ENCODE data around the gene PANK2.
A peak's percentile ranks its signal among the peaks of the same experiment; 100 is the strongest.
"Not testable (repeated sequence)": the region's sequence is repeated elsewhere in the genome, so short reads cannot be mapped to it uniquely, and the experiment has no call there.

Gene PANK2

DNA sequence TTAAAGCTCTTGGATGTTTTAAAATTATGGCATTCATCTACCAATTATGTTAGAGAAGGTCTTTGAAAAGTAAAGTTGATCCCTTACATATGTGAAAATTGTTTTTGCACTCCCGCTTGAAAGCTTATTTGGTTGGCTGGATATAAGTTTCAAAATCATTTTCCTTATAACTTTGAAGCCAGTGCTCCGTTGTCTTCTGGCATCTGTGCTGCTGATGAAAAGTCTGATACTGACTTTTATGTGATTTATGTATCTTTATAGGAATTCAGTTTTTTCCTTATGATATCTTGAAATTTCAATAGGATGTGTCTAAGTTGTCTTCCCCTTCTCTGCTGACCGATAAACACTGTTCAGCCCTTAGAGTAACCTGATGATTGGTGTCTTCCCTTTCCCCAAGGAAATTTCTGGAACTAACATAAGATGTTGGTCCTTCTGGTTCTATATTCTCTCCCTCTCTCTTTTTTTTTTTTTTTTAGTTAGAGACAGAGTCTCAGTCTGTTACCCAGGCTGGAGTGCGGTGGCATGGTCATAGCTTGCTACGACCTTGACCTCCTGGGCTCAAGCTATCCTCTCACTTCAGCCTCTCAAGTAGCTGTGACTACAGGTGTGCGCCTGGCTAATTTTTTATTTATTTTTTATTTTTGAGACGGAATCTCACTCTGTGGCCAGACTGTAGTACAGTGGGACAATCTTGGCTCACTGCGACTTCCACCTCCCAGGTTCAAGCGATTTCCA is 12.7 kb downstream of the PANK2 start:
- no peak for DNase-seq

DNA sequence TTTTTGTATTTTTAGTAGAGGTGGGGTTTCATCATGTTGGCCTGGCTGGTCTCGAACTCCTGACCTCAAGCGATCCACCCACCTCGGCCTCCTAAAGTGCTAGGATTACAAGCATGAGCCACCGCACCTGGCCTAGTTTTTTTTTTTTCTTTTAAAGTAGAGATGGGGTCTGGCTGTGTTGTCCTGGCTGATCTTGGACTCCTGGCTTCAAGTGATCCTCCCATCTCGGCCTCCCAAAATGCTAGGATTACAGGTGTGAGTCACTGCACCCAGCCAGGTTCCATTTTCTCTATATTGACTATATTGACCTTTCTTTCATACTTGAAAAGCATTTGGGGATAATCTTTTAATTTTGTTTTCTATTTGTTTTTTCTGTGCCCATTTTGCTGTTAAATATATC is 13.3 kb downstream of the PANK2 start:
- no peak for DNase-seq

DNA sequence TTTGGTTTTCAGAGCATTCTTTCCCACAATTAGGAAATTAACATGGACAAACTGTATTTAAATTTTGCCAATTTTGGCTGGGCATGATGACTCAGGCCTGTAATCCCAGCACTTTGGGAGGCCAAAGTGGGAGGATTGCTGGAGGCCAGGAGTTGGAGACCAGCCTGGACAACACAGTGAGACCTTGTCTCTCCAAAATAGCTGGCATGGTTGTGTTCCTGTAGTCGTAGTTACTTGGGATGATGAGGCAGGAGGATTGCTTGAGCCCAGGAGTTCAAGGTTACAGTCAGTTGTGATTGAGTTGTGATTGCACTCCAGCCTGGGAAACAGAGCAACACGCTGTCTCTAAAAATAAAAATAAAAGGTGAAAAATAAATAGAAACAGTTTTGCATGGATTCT is 15.0 kb downstream of the PANK2 start:
- no peak for DNase-seq

DNA sequence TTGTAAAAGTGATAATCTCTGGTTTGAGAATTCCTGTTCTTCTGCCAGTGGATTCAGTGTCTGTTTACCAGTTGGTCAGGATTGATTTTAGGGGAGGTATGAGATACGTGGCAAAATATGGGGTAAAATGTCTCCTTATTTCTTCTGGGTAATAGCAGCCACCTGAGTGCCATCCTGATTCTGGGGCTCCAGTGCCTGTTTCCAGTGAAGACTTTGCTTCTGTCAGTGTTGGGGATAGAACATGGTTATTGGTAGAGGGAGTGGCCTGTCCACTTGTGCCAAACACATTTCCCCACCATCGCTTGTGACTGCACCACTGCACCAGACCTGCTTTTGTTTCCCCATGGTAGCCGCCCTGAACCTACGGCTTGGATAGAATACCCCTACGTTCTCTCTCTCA is 15.7 kb downstream of the PANK2 start:
- DNase-seq: no peak

DNA sequence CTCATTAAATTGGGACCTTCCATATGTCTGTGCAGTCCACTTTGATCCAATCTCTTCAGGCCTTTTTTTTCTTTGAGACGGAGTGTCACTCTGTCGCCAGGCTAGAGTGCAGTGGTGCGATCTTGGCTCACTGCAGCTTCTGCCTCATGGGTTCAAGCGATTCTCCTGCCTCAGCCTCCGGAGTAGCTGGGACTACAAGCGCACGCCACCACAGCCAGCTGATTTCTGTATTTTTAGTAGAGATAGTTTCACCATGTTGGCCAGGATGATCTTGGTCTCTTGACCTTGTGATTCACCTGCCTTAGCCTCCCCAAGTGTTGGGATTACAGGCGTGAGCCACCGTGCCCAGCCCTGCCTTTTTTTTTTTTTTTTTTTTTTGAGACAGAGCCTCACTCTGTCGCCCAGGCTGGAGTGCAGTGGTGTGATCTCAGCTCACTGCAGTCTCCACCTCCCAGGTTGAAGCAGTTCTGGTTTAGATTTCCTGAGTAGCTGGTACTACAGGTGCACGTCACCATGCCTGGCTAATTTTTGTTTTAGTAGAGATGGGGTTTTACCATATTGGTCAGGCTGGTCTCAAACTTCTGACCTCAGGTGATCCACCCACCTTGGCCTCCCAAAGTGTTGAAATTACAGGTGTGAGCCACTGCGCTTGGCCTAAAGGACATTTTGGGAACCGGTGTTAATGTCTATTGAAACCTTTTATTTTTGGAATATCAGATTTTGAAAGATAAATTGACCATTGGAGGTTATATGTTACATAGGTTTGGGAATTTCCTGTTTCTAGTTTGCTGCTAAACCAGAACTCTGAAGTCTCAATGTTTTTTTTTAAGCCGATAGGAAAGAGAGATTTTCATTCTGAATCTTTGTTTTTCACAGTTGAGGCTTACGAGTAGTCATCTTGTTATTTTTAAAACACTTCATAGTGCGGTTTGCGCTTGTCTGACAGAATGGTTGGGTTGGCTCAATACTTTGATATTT is 17.8 kb downstream of the PANK2 start:
- DNase-seq: not testable (repeated sequence)

DNA sequence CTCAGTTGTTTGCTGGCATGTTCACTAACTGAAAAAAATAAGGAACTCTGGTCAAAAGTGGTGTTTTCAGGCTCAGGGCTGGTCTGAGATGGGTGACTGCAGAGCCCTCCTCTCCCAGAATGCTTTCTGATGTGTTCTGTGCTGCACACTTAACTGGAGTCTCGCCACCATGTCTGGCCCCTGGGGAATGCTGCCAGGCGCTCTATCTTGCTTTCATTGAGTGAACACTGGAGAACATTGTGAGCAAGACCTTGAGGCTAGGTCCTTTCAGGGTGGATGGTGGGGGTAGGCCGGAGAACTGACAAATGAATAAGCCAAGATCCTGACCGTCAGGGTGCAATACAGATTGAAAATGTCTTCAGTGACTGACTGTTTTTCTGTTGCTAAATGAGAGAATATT is 19.5 kb downstream of the PANK2 start:
- no peak for DNase-seq

DNA sequence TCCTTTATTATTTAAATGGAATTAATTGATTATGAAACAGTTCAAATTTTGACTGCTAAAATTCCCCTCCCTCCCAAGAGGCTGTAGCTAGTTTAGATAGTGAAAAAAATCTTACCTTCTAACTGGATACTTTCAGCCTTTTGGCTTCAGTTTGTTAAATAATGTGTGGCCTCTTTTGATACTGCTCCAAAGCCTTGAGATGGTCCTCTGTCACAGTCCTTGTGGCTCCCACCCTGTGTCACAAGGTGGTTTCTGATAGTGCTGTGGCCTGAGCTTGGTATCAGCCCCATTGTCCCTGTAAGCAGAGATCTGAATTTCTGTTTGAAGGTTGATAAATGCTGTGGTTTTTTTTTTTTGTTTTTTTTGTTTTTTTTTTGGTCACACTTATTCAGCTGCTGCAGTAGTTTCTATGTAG is 20.8 kb downstream of the PANK2 start:
- peak; percentile 98 for DNase-seq

DNA sequence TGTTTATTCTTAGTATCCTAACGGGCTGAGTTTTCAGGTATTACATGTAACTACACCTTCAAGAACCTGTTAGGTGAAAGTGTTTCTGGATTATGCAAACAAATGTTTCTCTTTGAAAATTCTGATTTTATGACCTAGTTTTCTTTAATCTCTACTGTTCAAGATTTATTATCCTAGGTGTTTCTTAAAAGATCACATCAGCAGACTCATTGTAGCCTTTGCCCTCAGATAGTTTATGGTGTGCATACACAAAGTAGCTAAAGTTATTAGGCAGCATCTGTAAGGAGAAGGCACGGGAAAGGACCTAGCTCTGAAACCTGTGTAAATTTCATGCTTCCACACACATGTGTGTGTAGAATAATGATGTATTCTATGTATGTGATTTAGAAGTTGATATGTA is 21.7 kb downstream of the PANK2 start:
- DNase-seq: no peak

DNA sequence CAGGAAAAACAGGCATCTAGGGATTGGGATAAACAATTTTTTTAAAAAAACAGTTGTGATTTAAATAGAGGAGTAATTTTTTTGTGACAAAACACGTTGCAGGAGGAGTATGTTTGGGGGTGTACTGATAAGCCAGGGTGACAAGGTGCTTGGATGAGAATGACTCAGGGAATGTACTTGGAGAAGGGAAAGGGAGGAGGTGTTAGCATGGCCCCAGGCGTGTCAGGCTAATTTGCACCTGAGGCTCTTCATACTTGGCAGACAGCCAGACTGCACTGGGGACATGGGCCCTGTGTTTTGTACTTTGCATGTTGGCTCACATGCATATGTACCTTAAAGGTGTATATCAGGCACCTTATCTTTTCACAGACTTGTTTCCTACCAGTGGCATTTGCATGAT is 22.8 kb downstream of the PANK2 start:
- DNase-seq: no peak

DNA sequence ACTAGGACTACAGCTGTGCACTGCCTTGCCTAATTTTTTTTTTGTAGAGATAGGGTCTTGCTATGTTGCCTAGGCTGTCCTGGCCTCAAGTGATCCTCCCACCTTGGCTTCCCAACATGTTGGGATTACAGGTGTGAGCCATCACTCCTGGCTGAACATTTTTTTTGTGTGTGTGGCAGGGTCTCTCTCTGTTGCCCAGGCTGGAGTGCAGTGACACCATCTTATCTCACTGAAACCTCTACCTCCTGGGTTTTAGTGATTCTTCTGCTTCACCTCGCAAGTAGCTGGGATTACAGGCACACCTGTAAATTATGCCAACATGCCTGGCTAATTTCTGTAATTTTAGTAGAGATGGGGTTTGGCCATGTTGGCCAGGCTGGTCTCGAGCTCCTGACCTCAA is 25.3 kb downstream of the PANK2 start:
- DNase-seq: no peak

DNA sequence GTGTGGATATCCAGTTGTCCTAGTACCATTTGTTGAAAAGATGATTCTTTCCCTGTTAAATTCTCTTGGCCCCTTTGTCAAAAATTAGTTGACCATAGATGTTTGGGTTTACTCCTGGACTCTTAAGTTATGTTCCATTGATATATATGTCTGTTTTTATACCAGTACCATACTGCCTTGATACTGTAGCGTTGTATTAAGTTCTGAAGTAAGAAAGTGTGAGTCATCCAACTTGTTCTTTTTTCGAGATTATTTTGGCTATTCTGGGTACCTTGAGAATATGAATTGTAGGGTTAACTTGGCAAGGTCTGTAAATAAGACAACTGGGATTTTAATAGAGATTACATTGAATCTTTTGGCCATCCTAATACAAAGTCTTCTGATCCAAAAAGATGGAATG is 26.5 kb downstream of the PANK2 start:
- DNase-seq: no peak

DNA sequence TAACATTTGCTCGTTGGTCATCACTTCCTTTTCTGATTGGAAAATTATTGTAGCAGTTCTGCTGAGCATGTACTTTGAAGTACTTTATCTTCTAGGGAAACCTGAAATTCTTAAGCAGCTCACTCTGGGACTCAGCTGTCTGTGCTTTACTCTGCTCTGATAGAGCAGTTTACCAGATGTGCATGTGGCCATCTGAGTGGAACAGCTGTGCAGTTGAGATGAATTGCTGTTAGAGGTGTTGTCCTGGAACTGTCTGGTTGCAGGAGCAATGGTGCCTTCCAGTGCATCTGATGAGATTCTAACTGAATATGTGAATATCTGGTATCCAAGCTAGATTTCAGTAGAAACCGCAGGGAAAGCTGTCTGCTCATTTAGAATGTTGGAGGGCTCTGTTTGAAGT is 27.2 kb downstream of the PANK2 start:
- DNase-seq: peak; percentile 59

DNA sequence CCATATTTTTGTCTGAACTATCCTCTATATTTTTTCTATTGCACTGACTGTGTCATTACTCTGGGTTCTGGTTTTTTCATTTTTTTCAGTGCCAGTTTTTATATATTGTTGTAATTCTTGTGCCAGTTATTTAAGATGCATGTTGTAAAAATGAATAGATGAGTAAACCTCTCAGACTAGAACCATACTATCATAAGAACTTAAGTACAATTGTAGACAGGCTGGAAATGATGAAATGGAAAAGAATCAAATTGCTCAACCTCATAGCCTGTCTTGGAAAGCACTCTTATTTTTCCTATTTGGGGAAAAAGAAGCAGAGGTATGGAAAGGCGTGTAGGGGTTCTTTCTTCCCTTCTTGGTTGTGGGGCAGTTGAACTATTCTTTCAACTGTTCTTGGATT is 30.2 kb downstream of the PANK2 start:
- no peak for DNase-seq

DNA sequence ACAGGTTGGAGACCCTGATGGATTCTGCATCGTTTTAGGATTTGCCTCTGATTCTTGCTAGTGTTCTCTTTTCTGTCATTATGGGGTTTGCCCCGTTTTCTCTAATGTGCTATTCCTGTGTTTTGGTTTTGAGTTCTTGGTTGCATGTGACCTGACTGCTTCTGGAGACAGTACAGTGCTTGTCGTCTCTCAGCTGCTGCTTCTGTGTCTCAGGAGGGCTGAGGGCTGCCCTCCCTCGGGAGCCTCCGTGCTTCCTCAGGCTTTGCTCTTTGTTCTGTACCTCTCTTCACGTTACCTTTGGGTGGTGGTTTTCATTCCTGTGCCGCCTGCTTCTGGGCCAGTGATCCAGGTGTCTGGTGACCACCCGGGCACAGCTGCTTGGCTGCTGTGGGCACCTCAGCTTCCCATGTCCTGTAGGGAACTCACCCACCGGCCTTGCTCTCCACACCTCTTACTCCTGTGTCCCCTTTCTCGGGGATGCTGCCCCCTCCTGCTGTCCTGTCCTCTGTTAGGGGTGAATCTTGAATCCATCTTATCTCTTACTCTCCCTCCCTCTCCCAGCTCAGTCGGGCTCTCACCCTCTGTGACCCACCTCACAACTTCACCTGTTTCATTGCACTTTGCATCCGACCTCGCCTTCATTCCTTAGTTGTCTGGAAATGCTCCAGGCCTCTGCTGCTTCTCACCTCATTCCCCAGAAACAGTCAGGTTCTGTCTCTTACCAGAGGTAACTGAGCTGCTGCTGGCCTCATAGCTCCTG is 33.2 kb downstream of the PANK2 start:
- no peak for DNase-seq

DNA sequence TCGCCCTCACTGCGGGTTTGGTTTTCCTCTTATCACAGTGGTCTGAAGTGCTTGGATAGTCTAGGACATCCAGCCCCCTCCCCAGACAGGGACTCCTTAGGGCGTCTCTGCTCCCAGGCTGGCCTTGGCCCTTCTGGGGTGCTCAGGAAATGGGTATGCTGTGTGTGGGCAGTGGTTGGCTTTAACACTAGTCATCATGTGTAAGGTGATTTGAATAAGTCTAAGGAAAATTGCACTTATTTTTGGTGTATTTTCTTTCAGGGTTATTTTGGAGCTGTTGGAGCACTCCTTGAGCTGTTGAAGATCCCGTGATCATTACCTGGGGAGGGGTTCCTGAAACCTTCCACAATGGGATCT is 33.8 kb downstream of the PANK2 start:
- DNase-seq: no peak

DNA sequence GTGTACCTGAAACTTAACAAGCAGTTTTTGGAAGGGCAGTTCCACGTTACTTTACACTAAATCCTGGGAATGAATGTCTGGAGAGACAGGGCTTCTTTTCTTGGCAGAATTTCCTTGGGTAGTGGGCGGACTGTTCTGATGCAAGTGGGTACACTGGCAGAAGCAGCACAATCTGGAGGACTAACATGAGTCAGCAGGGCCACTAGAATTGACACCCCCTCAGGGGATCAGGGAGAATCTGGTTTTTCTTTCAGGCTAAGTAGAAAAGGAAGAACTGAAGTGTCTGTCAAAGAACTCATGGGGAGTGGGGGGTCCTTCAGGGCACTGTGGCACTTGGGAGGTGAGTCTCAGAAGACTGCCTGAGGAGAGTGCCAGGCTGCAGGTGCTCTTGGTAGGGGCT is 34.6 kb downstream of the PANK2 start:
- peak; percentile 54 for DNase-seq

DNA sequence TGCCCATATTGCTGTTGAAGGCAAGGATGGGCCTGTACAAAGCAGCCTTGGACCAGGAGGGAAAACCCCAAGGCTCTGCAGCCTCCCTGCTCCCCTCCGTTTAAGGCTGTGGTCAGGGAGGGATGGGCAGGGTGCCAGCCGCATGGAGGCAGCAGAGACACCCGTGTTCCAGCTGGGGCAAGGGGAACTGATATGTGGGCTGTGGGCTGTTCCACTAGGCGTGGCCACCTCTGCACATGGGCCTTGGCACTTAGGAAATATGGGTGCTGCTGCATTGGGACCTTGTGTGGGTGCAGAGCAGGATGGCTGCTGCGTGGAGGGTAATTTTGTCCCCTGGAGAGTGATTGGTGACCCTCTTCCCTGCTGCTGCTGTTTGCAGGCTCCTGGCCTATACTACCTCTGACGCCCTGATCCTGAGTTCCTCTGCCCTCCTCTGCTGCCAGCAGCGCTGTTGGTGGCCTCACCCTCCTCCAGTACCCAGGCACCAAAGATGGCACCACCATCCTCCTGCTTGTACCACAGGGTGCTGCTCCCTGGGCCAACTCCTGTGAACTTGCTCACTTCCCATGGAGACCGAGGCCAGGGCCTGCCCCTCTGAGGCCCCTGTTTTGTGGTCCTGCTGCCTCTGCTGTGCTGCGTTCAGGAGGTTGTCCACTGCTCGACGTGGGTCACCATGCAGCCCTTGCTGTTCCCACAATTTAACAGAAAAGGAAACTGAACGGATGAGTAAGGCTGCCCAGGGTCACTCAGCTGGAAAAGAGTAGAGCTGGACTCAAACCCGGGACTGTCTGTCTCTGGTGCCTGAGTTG is 35.3 kb downstream of the PANK2 start:
- peak; percentile 93 for DNase-seq

DNA sequence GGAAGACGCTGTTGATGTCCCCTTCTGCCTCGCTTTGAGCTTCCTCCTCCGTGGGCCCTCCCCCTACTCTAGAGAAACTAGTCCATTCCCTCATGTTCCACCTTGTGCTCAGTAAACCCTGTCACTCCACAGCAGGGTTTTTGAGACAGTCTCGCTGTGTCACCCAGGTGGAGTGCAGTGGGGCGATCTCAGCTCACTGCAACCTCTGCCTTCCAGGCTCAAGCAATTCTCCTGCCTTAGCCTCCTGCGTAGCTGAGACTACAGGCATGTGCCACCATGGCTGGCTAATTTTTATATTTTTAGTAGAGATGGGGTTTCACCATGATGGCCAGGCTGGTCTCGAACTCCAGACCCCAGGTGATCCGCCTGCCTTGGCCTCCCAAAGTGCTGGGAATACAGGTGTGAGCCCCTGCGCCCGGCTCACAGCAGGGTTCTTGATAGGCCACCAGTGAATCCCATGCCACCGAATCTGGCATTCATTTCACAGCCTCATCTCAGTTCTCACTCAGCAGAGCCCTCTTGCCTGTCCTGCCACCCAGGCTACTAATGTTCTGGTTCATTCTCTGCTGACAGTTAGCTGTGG is 36.0 kb downstream of the PANK2 start:
- no peak for DNase-seq

DNA sequence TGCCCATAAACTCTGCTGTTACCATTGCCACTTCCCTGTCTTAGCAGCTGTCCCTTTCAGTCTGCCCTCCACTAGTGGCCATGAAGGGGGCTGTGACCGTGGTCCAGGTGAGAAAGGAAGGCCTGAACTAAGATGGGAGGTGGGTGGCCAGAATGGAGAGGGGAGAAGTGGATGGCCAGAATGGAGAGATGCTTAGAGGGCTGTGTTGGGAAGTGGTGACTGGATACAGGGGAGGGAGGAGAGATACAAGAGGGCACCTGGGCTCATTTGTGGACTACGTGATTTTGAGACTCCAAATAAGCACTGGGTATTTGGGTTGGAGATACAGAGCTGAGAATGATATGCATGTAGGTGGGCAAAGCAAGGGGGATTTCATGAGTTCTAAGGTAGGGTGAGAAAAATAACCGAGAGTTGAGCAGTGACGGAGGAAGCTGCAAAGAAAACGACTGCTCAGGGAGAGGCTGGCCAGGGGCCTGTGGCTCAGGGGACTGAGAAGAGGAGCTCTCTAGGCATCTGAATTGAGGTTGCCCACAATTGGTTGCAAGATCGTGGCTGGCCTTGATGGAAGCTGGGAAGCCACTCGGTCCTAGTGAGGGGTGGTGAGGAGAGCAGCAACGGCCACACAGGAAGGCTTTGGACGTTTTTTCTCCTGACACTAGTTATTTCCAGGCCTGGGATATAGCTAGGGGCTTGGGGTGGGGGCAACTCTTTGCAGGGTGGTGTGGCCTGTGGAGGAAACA is 36.9 kb downstream of the PANK2 start:
- DNase-seq: peak; percentile 48

DNA sequence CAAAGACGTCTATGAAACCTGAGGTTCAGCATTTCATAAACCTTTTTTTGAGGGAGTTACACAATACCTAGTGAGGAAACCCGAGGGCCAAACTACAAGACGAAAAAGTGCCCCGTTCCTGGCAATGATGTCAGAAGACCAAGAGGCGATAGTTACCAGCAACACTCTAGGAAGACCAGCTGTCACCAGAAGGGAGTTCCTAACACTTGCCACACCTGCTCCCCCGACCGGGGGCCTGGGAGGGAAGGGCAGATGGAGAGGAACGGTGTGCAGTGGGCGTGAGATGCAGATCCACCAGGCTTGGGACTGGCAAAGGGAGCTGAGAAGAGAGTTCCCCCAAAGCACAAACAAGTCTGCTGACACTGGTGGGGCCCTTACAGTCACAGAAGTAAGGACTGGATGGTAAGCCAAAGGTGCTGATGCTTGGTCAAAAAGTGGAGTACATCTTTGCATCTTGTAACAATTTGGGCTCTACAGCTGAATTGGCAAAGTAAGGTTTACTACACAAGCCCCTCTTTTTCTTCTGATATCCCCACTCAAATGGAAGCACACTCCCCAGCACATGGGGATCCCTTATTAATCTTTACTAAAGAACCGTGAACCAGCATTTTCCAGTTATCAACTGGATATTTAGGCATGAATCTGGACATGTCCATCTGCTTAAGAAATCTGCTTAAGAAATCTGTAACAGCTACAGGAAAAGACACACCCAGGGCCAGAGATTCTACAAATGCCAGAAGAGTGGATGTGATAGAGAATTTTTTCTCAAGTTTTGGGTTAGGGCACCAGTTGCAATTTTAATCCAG is 38.5 kb downstream of the PANK2 start:
- peak; percentile 82 for DNase-seq

DNA sequence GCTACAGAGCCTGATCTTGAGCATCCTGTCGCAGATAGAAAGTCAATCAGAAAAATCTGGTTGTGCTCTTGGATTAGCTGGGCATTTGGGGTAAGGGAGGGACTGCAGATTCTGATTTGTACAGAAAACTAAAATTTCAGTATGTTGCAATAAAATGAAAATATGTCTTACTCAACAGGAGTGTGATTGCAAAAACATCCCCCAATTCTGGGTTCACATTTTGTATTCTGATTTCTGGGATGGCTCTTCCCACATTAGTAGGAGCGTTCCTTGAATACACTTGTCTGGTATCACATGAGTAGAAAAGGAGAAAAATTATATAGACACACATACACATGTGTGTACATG is 40.5 kb downstream of the PANK2 start:
- DNase-seq: no peak
